Measurements from ENCODE around the gene MEGF11.

GRCh38 chr15:66046751-66047150 lies 206.8 kb downstream of the MEGF11 start:
- peak in 1 of 7 experiments; percentile 11 for TF ChIP-seq CTCF (IDR thresholded peaks at IDR 0.05)
- no peak for TF ChIP-seq POLR2A (IDR thresholded peaks at IDR 0.05)
